Measurements from ENCODE around the gene NACAD.

NACAD gene

DNA sequence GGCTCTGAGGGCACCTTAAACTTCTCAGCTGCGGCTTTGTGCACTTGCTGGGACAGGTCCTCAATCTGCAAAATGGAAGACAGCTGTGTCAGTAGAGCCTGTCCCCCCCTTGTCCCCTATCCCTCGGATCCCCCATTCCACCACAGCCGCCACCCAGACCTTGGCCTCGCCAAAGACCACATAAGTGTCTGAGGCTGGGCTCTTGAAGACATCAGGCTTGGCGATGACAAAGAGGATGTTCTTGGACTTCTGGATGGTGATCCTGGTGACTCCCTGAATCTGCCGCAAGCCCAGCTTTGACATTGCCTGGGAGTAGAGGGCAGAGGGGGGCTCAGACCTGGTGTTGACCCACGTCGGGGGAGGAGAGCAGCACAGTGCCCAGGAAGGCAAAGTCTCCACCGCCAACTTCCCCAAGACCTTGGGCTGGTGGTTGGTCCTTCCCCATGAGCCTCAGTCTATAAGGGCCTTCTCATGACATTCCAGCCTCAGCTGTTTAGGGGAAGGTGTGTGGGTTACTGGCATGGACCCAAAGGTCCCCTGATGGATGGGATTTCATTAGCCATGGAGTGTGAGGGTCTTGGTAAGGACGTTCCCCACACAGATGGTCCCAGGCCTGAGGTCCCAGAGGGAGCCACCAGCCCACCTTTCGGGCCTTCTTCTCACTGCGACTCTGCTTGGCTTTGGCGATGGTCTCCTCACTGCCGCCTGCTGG, 7.7 kb downstream of the NACAD start:
- no peak for DNase-seq (ENCODE audit: low read depth)
- in situ Hi-C loops (cut with HindIII; ENCODE audit: low sequenced_read_pairs), result no loop called here
- H3K4me3 ChIP-seq (ENCODE audit: low read depth, low read length), result no peak overlapping the region
- TF ChIP-seq, protein P1, sequence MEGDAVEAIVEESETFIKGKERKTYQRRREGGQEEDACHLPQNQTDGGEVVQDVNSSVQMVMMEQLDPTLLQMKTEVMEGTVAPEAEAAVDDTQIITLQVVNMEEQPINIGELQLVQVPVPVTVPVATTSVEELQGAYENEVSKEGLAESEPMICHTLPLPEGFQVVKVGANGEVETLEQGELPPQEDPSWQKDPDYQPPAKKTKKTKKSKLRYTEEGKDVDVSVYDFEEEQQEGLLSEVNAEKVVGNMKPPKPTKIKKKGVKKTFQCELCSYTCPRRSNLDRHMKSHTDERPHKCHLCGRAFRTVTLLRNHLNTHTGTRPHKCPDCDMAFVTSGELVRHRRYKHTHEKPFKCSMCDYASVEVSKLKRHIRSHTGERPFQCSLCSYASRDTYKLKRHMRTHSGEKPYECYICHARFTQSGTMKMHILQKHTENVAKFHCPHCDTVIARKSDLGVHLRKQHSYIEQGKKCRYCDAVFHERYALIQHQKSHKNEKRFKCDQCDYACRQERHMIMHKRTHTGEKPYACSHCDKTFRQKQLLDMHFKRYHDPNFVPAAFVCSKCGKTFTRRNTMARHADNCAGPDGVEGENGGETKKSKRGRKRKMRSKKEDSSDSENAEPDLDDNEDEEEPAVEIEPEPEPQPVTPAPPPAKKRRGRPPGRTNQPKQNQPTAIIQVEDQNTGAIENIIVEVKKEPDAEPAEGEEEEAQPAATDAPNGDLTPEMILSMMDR (IDR thresholded peaks at IDR 0.05; ENCODE audit: low read depth, low read length, missing control alignments), result no peak

DNA sequence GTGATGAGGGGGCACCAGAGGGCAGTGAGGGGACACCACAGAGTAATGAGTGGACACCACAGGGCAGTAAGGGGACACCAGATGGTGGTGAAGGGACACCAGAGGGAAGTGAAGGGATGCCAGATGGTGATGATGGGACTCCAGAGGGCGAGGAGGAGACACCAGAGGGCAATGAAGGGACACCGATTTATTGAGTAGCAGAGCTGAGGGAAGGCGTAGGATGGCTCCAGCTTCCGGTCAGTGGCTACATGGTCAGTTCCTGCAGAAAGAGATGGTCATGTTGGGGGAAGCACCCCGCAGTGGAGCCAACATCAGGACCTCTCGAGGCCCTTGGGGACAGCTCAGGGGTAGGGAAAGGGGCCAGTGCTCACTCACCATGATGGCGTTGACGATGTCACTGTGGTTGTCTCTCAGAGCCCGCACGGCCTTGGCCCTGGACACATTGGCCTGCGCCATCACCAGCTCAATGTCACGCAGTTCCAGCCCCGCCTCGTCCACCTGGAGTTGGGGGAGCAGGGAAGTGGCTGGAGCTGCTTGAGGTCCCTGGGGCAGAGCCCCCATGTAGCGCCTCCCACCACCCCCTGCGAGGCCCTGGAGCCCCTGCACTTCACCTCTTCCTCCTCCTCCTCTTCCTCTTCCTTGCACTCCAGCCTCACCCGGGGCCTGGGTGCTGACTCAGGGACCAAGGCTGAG, 8.4 kb downstream of the NACAD start:
- in situ Hi-C loops (cut with HindIII; ENCODE audit: low sequenced_read_pairs), result no loop called here
- no peak overlapping the region for H3K4me3 ChIP-seq (ENCODE audit: low read depth, low read length)
- TF ChIP-seq, protein P1 (IDR thresholded peaks at IDR 0.05; ENCODE audit: low read depth, low read length, missing control alignments), result no peak
- no peak for DNase-seq (ENCODE audit: low read depth)

DNA sequence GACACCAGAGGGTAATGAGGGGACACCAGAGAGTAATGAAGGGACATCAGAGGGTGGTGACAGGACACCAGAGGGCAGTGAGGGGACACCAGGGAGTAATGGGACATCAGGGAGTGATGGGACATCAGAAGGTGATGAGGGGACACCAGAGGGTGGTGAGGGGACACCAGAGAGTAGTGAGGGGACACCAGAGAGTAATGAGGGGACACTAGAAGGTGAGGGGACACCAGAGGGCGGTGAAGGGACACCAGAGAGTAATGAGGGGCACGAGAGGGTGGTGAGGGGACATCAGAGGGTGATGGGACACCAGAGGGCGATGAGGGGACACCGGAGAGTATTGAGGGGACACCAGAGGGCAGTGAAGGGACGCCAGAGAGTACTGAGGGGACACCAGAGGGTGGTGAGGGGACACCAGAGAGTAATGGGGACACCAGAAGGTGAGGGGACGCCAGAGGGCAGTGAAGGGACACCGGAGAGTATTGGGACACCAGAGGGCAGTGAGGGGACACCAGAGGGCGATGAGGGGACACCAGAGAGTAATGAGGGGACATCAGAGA, 10.6 kb downstream of the NACAD start:
- in situ Hi-C loops (cut with HindIII; ENCODE audit: low sequenced_read_pairs), result no loop called here
- DNase-seq (ENCODE audit: low read depth), result no peak
- no peak overlapping the region for H3K4me3 ChIP-seq (ENCODE audit: low read depth, low read length)
- TF ChIP-seq, protein P1 (IDR thresholded peaks at IDR 0.05; ENCODE audit: low read depth, low read length, missing control alignments), result no peak

DNA sequence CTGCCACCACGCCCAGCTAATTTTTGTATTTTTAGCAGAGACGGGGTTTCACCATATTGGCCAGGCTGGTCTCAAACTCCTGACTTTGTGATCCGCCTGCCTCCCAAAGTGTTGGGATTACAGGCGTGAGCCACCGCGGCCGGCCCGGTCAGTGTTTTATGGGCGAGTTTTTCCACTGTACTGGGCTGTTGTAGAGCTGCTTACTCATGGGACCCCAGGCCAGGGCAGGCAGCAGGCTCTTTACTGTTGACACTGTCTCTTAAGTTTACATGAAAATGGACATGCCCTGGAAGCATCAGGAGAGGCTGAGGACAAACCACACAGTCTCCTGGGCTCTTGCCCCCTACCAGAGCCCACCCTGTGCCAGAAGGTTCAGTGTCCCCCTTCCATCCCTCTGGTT, 11.2 kb downstream of the NACAD start:
- TF ChIP-seq, protein P1 (IDR thresholded peaks at IDR 0.05; ENCODE audit: low read depth, low read length, missing control alignments), result no peak
- no peak for DNase-seq (ENCODE audit: low read depth)
- H3K4me3 ChIP-seq (ENCODE audit: low read depth, low read length), result no peak overlapping the region
- in situ Hi-C loops (cut with HindIII; ENCODE audit: low sequenced_read_pairs), result no loop called here

DNA sequence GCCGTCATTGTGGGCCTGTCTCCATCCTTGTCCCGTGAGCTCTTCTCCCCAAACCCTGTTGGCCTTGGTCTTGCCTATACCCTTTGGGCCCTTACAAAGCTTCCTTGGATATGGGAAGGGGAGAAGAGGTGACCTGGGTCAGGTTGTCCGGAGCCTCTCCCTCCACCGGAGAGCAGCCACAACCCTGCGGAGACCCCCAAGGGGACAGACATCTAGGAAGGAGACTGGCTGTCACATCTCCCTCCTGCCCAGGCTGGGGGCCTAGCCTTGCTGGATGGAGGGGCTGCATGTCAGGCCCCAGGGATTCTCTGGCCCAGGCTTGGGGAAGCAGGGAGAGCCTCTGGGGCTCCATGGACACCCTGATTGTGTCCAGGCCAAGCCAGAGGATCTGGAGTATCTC, 11.8 kb downstream of the NACAD start:
- no peak for DNase-seq (ENCODE audit: low read depth)
- no peak overlapping the region for H3K4me3 ChIP-seq (ENCODE audit: low read depth, low read length)
- in situ Hi-C loops (cut with HindIII; ENCODE audit: low sequenced_read_pairs), result no loop called here
- TF ChIP-seq, protein P1 (IDR thresholded peaks at IDR 0.05; ENCODE audit: low read depth, low read length, missing control alignments), result no peak

DNA sequence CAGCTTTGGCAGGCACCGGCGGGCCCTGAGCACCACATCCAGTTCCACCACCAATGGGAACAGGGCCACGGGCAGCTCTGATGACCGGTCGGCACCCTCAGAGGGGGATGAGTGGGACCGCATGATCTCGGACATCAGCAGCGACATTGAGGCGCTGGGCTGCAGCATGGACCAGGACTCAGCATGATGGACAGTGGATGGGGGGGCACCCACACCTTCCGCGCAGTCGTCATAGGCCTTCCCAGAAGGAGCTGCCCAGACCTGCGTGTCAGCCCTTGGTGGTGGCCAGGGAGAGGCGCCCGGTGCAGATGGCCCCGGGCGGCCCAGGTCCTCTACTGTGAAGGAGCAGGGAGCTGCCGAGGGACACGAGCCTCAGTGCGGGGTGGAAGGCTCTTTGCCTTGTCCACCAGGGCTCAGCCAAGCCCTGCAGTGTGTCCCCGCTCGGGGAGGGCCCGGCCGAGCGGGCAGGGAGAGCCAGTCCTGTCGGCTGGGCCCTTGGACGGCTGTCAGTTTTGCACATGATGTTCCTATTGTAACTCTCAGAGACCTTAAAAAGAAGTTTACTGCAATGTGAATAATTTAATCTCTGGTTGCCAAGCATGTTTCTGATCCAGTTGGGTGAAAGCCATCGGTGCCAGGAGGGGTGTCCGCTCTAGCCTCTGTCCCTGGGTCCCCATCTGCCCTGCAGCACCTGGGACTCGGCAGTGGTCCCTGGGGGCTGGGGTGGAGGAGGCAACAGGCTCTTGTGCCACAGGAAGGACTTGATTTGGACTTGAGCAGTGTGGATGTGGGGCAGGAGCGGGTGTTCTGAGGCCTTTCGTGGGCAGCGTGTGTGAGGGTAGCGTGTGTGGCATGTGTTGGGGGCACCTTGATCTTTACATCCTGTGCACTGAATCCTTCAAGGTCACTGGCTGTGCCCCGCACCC, 12.6 kb downstream of the NACAD start:
- no peak for DNase-seq (ENCODE audit: low read depth)
- TF ChIP-seq, protein P1 (IDR thresholded peaks at IDR 0.05; ENCODE audit: low read depth, low read length, missing control alignments), result no peak

More for the DNA sequence above, 12.6 kb downstream of the NACAD start:
- H3K4me3 ChIP-seq (ENCODE audit: low read depth, low read length), result no peak overlapping the region
- in situ Hi-C loops (cut with HindIII; ENCODE audit: low sequenced_read_pairs), result no loop called here

Measured in astrocyte of the cerebellum (primary cell).